ENCODE results near the gene CDSN.

Gene CDSN

GRCh38 chr6:31154436-31154835 lies 34.2 kb upstream of the CDSN start:
- DNase-seq (ENCODE audit: extremely low read depth, low read depth), result no peak
- no peak for TF ChIP-seq CTCF (IDR thresholded peaks at IDR 0.05; ENCODE audit: low read depth, low read length)

GRCh38 chr6:31152781-31153180 lies 32.5 kb upstream of the CDSN start:
- no peak for TF ChIP-seq CTCF (IDR thresholded peaks at IDR 0.05; ENCODE audit: low read depth, low read length)
- DNase-seq (ENCODE audit: extremely low read depth, low read depth), result no peak

- DNase-seq (ENCODE audit: extremely low read depth, low read depth), result no peak
- no peak for TF ChIP-seq CTCF (IDR thresholded peaks at IDR 0.05; ENCODE audit: low read depth, low read length)
These were observed 29.7 kb upstream of the CDSN start for GRCh38 chr6:31149827-31150447.

GRCh38 chr6:31145386-31145785 lies 25.1 kb upstream of the CDSN start:
- no peak for DNase-seq (ENCODE audit: extremely low read depth, low read depth)
- no peak for TF ChIP-seq CTCF (IDR thresholded peaks at IDR 0.05; ENCODE audit: low read depth, low read length)

GRCh38 chr6:31144970-31145340 lies 24.7 kb upstream of the CDSN start:
- TF ChIP-seq CTCF (IDR thresholded peaks at IDR 0.05; ENCODE audit: low read depth, low read length), result no peak
- DNase-seq (ENCODE audit: extremely low read depth, low read depth), result no peak

GRCh38 chr6:31144296-31144969 lies 24.2 kb upstream of the CDSN start:
- no peak for DNase-seq (ENCODE audit: extremely low read depth, low read depth)
- TF ChIP-seq CTCF (IDR thresholded peaks at IDR 0.05; ENCODE audit: low read depth, low read length), result no peak

GRCh38 chr6:31143148-31143547 lies 22.9 kb upstream of the CDSN start:
- DNase-seq (ENCODE audit: extremely low read depth, low read depth), result no peak

More at GRCh38 chr6:31143148-31143547, 22.9 kb upstream of the CDSN start:
- TF ChIP-seq CTCF (IDR thresholded peaks at IDR 0.05; ENCODE audit: low read depth, low read length), result no peak
